ENCODE data around the gene CFAP92. TPM values are rescaled to one million over a fixed set of nuclear protein-coding genes. Genes with fewer than 3 reads are reported as not detected.

CFAP92 gene
- total RNA-seq, 1 experiment from 2014 or later, result 0.33 TPM

DNA sequence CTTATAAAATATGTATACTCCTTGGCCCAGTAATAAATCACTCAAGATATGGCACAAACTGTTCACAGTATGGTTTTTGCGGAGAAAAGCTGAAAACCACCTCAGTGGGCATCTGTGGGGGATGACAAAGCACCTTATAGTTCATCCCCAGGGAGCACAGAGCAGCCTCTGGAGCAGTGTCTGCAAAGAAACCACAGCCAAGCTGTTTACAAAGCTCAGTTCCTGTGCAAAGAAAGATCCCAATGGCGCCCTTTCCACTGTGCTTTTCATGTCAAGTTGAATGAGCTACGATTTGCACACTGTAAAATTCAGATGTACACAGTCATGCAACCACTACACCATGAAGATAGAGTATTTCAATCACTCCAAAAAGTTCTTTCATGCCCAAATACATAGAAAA is 4.7 kb upstream of the CFAP92 start:
- BruUV-seq (replicated peaks), result no TSS peak
- Histone ChIP-seq H3K79me2 (ENCODE audit: low read length) (no peaks in the 10 kb centered on the region), H3K9me2 (replicated peaks; ENCODE audit: low read length) (no peaks in the 10 kb centered on the region), H3K27ac (ENCODE audit: low read length) (no peak overlapping the region), H3K4me2 (ENCODE audit: low read length) (no peak overlapping the region), H3K9me3 (ENCODE audit: low read length) (no peaks in the 10 kb centered on the region), H3K9ac (ENCODE audit: low read length) (no peak overlapping the region), H3K4me3 (ENCODE audit: low read length) (no peak overlapping the region), H3K36me3 (ENCODE audit: low read depth, low read length) (no peaks in the 10 kb centered on the region), H3K4me1 (ENCODE audit: insufficient read depth, low read length) (peaks cover 7% of the 10 kb centered on the region; the same call in 1 of the 2 replicates), H3K27me3 (ENCODE audit: low read length) (no peaks in the 10 kb centered on the region), H2AFZ (ENCODE audit: low read length) (no peak overlapping the region), H3F3A (ENCODE audit: low read length, unreplicated experiment) (no peaks in the 10 kb centered on the region), H4K20me1 (ENCODE audit: low read length) (no peaks in the 10 kb centered on the region)
- DNase-seq, result no peak
- intact Hi-C loops (cut with micrococcal nuclease), result no loop called here
- no peak for ATAC-seq
- ChIA-PET CTCF (no interaction called here), POLR2A (ENCODE audit: unreplicated experiment) (no interaction called here)
- TF ChIP-seq EZH2 (IDR thresholded peaks at IDR 0.05; ENCODE audit: low read length, unreplicated experiment) (no peak), EZH2phosphoT487 (IDR thresholded peaks at IDR 0.05; ENCODE audit: borderline replicate concordance, low read length) (no peak)
- TF ChIP-seq, protein P1, sequence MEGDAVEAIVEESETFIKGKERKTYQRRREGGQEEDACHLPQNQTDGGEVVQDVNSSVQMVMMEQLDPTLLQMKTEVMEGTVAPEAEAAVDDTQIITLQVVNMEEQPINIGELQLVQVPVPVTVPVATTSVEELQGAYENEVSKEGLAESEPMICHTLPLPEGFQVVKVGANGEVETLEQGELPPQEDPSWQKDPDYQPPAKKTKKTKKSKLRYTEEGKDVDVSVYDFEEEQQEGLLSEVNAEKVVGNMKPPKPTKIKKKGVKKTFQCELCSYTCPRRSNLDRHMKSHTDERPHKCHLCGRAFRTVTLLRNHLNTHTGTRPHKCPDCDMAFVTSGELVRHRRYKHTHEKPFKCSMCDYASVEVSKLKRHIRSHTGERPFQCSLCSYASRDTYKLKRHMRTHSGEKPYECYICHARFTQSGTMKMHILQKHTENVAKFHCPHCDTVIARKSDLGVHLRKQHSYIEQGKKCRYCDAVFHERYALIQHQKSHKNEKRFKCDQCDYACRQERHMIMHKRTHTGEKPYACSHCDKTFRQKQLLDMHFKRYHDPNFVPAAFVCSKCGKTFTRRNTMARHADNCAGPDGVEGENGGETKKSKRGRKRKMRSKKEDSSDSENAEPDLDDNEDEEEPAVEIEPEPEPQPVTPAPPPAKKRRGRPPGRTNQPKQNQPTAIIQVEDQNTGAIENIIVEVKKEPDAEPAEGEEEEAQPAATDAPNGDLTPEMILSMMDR (conservative IDR thresholded peaks at IDR 0.05; ENCODE audit: low read depth, low read length), result no peak

DNA sequence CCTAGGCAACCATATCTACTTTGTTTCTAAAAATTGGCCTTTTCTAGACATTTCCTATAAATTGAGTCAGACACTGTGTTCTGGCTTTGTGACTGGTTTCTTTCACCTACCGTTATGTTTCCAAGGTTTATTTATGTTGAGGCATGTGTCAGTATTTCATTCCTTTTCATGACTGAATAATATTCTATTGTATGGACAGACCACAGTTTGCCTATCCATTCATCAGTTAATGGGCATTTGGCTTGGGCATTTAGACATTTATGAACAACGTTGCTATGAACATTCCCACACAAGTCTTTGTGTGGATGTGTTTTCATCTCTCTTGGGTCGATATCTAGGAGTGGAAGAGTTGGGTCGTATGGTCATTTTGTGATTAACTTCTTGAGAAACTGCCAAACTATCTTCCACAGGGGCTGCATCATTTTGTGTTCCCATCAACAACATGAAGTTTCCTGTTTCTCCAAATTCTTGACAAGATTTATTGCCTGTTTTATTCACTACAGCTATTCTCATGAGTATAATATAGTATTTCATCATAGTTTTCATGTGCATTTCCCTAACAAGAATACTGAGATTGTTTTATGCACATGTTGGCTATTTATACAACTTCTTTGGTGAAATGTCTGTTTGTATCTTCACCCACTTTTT is 3.7 kb upstream of the CFAP92 start:
- no peaks in the 10 kb centered on the region for H3K9me3 ChIP-seq (ENCODE audit: low read length)
- POLR2A ChIA-PET (ENCODE audit: unreplicated experiment), result no interaction called here
- TF ChIP-seq, protein P1 (conservative IDR thresholded peaks at IDR 0.05; ENCODE audit: low read depth, low read length), result no peak
- TF ChIP-seq EZH2phosphoT487 (IDR thresholded peaks at IDR 0.05; ENCODE audit: borderline replicate concordance, low read length) (no peak), EZH2 (IDR thresholded peaks at IDR 0.05; ENCODE audit: low read length, unreplicated experiment) (no peak)
- no peaks in the 10 kb centered on the region for H3K79me2 ChIP-seq (ENCODE audit: low read length)
- H4K20me1 ChIP-seq (ENCODE audit: low read length), result no peaks in the 10 kb centered on the region
- intact Hi-C loops (cut with micrococcal nuclease), result no loop called here
- H3K4me3 ChIP-seq (ENCODE audit: low read length), result no peak overlapping the region
- H3K9me2 ChIP-seq (replicated peaks; ENCODE audit: low read length), result no peaks in the 10 kb centered on the region
- CTCF ChIA-PET, result no interaction called here
- BruUV-seq (replicated peaks), result no TSS peak
- H3K27ac ChIP-seq (ENCODE audit: low read length), result no peak overlapping the region
- no peaks in the 10 kb centered on the region for H3K27me3 ChIP-seq (ENCODE audit: low read length)
- peaks cover 10% of the 10 kb centered on the region; the same call in 1 of the 2 replicates for H3K4me1 ChIP-seq (ENCODE audit: insufficient read depth, low read length)
- no peaks in the 10 kb centered on the region for H3K36me3 ChIP-seq (ENCODE audit: low read depth, low read length)
- no peak for ATAC-seq
- no peaks in the 10 kb centered on the region for H3F3A ChIP-seq (ENCODE audit: low read length, unreplicated experiment)
- H3K9ac ChIP-seq (ENCODE audit: low read length), result no peak overlapping the region
- no peak overlapping the region for H3K4me2 ChIP-seq (ENCODE audit: low read length)
- no peak overlapping the region for H2AFZ ChIP-seq (ENCODE audit: low read length)
- DNase-seq, result no peak

DNA sequence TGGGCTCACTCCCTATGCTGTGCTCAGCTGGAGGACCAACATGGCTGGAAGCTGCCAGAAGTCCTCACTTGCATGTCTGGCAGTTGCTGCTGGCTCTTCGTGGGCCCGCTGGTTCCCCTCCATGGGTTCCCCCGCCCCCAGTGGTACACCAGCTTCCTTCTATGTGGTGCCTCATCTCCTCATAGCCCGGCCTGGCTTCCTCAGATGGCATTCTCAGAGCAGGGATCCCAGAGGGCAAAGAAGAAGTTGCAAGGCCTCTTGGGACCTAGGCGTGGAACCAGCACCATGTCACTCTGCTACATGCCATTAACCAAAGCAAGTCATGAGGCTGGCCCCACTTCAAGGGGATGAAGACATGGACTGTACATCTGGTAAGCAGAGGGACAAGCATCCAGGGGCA is 2.9 kb upstream of the CFAP92 start:
- ChIA-PET POLR2A (ENCODE audit: unreplicated experiment) (no interaction called here), CTCF (no interaction called here)
- no peak for ATAC-seq
- H2AFZ ChIP-seq (ENCODE audit: low read length), result no peak overlapping the region
- no peaks in the 10 kb centered on the region for H3F3A ChIP-seq (ENCODE audit: low read length, unreplicated experiment)
- peaks cover 10% of the 10 kb centered on the region; the same call in 1 of the 2 replicates for H3K4me1 ChIP-seq (ENCODE audit: insufficient read depth, low read length)
- BruUV-seq (replicated peaks), result no TSS peak
- H3K79me2 ChIP-seq (ENCODE audit: low read length), result no peaks in the 10 kb centered on the region
- no peaks in the 10 kb centered on the region for H3K9me2 ChIP-seq (replicated peaks; ENCODE audit: low read length)
- H3K27me3 ChIP-seq (ENCODE audit: low read length), result no peaks in the 10 kb centered on the region
- no peak overlapping the region for H3K4me2 ChIP-seq (ENCODE audit: low read length)
- intact Hi-C loops (cut with micrococcal nuclease), result no loop called here
- no peak for TF ChIP-seq EZH2 (IDR thresholded peaks at IDR 0.05; ENCODE audit: low read length, unreplicated experiment)
- TF ChIP-seq EZH2phosphoT487 (IDR thresholded peaks at IDR 0.05; ENCODE audit: borderline replicate concordance, low read length), result no peak
- TF ChIP-seq, protein P1 (conservative IDR thresholded peaks at IDR 0.05; ENCODE audit: low read depth, low read length), result no peak
- H3K36me3 ChIP-seq (ENCODE audit: low read depth, low read length), result no peaks in the 10 kb centered on the region
- H3K4me3 ChIP-seq (ENCODE audit: low read length), result no peak overlapping the region
- H3K9ac ChIP-seq (ENCODE audit: low read length), result no peak overlapping the region
- no peak for DNase-seq
- no peaks in the 10 kb centered on the region for H3K9me3 ChIP-seq (ENCODE audit: low read length)
- no peaks in the 10 kb centered on the region for H4K20me1 ChIP-seq (ENCODE audit: low read length)
- no peak overlapping the region for H3K27ac ChIP-seq (ENCODE audit: low read length)
